Prostate gland (tissue), 2 donors: ENCODE measurements around the gene COG5. TPM values are rescaled to one million over a fixed set of nuclear protein-coding genes. Genes with fewer than 3 reads are reported as not detected.

Experiments
- DNase-seq: peaks from one replicate; pipeline ENCODE4 v3.0.0-alpha.2; 2019; ENCODE audit warnings: low spot score
- H3K27ac ChIP-seq, 2 donors: fragments of 200-600 bp; sonication (generic); 2 replicates each; pipeline ENCODE4 v1.5.1; 2017 to 2019
- H3K27me3 ChIP-seq: fragments of 200-600 bp; sonication (generic); replicated peaks from 2 replicates; pipeline ENCODE4 v1.5.1; 2019; ENCODE audit not compliant: insufficient read depth
- H3K36me3 ChIP-seq, 2 donors: fragments of 200-600 bp; sonication (generic); 1 replicate in 1 of 2; 2 replicates in 1 of 2; pipeline versions ENCODE4 v1.5.1 to v1.8.1; 2017 to 2019
- H3K4me1 ChIP-seq: fragments of 200-600 bp; sonication (generic); replicated peaks from 2 replicates; pipeline ENCODE4 v1.5.1; 2019
- H3K4me3 ChIP-seq, 2 donors: fragments of 200-600 bp; sonication (generic); 2 replicates each; pipeline ENCODE4 v1.5.1; 2017 to 2019
- H3K9me3 ChIP-seq: fragments of 200-600 bp; sonication (generic); 2 replicates; pipeline ENCODE4 v1.5.1; 2017
- CTCF ChIP-seq, 4 experiments: fragments of 200-600 bp in 2 of 4; fragments of 450-650 bp in 2 of 4; sonication (generic) in 2 of 4; IDR thresholded peaks; 1 replicate in 3 of 4; 2 replicates in 1 of 4; pipeline ENCODE4 v1.5.1; 2016 to 2019; ENCODE audit warnings: antibody characterized with exemption in 4 of 4, mild to moderate bottlenecking in 2 of 4, moderate library complexity in 2 of 4
- POLR2A ChIP-seq: fragments of 450-650 bp; IDR thresholded peaks from one replicate; pipeline ENCODE4 v1.6.1; 2016; ENCODE audit warnings: antibody characterized with exemption, mild to moderate bottlenecking
- POLR2AphosphoS5 ChIP-seq: sonication (generic); formaldehyde crosslinking; IDR thresholded peaks from one replicate; pipeline ENCODE4 v1.6.1; 2017; ENCODE audit warnings: antibody characterized with exemption
- WGBS: methylation state at CpG from one replicate; pipeline ENCODE4 v1.1.5; 2018; 5-methylcytosine and 5-hydroxymethylcytosine counted together
- intact Hi-C: fragments of 100-400 bp; cut with DNase I; formaldehyde crosslinking; loops from one replicate; pipeline ENCODE4 v1.14.2; 2022
- total RNA-seq, 2 donors: library from RNA; depleted of rRNA; stranded (reverse); fragments of >200 nt; gene quantifications; one replicate each; pipeline ENCODE4 v1.1.0, GENCODE V29; 2016

COG5 gene
- total RNA-seq, 2 donors from 2014 or later, result 35.1 to 86.4 TPM

- WGBS, result 55% methylated on average over 6 of the region's 6 CpGs
- H3K4me3 ChIP-seq, result no peak overlapping the region
- no peak for DNase-seq
- H3K27ac ChIP-seq, result peak overlapping the region; percentile 38 to 45
- no peaks in the 10 kb centered on the region for H3K36me3 ChIP-seq
- intact Hi-C loops, result loop anchor here (10.0 kb wide), 1 partner anchor 314 kb away; no protein-coding TSS in a partner anchor
- H3K27me3 ChIP-seq, result no peaks in the 10 kb centered on the region
- no peaks in the 10 kb centered on the region for H3K9me3 ChIP-seq
- TF ChIP-seq POLR2AphosphoS5 (no peak), CTCF (IDR thresholded peaks at IDR 0.05) (no peak), POLR2A (no peak)
- H3K4me1 ChIP-seq, result peaks cover 7% of the 10 kb centered on the region
These were observed 2.7 kb downstream of the COG5 start for GRCh38 chr7:107560898-107561516.

DNA sequence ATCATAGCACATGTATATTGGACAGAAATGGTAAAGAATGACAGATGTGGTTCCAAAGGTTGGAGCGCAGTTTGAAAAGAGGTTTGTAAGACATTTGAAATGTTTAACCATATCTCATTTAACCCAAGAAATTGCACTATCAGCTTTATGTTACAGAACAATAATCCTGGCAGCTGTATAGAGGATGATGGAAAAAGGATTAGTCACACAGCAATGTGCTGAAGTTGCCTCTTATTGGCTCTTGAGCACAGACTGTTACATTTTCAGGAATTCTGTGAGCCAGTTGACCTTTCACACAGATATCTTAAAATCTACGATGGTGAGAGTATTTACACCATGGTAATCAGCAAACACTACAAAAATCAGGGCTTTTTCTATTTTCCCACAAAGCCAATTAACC is 3.9 kb downstream of the COG5 start:
- peaks cover 7% of the 10 kb centered on the region for H3K4me1 ChIP-seq
- TF ChIP-seq POLR2AphosphoS5 (no peak), POLR2A (no peak), CTCF (IDR thresholded peaks at IDR 0.05) (no peak)
- peak overlapping the region in 1 of 2 donors; percentile 45 for H3K27ac ChIP-seq
- WGBS, result 63% methylated on average over 2 of the region's 2 CpGs
- H3K9me3 ChIP-seq, result no peaks in the 10 kb centered on the region
- no peaks in the 10 kb centered on the region for H3K27me3 ChIP-seq
- intact Hi-C loops, result loop anchor here (10.0 kb wide), 1 partner anchor 315 kb away; no protein-coding TSS in a partner anchor
- H3K4me3 ChIP-seq, result no peak overlapping the region
- H3K36me3 ChIP-seq, result no peaks in the 10 kb centered on the region
- no peak for DNase-seq

GRCh38 chr7:107555893-107556292 is 7.8 kb downstream of the COG5 start:
- no peak overlapping the region for H3K4me3 ChIP-seq
- DNase-seq, result no peak
- intact Hi-C loops, result no loop called here
- H3K27ac ChIP-seq, result no peak overlapping the region
- no peaks in the 10 kb centered on the region for H3K36me3 ChIP-seq
- 99% methylated on average over 3 of the region's 3 CpGs for WGBS
- TF ChIP-seq CTCF (IDR thresholded peaks at IDR 0.05) (no peak), POLR2A (no peak), POLR2AphosphoS5 (no peak)
- H3K4me1 ChIP-seq, result peaks cover 7% of the 10 kb centered on the region
- no peaks in the 10 kb centered on the region for H3K9me3 ChIP-seq
- no peaks in the 10 kb centered on the region for H3K27me3 ChIP-seq

- Histone ChIP-seq H3K9me3 (no peaks in the 10 kb centered on the region), H3K27ac (no peak overlapping the region), H3K36me3 (no peaks in the 10 kb centered on the region), H3K4me1 (no peaks in the 10 kb centered on the region), H3K27me3 (no peaks in the 10 kb centered on the region), H3K4me3 (no peak overlapping the region)
- TF ChIP-seq POLR2AphosphoS5 (no peak), POLR2A (no peak), CTCF (IDR thresholded peaks at IDR 0.05) (no peak)
- DNase-seq, result no peak
- 96% methylated on average over 1 of the region's 1 CpG for WGBS
- intact Hi-C loops, result no loop called here
These were observed 11.8 kb downstream of the COG5 start for GRCh38 chr7:107551936-107552335.
